Right ventricle myocardium inferior (tissue), 1 donor: ENCODE data around the gene IVD. TPM values are rescaled to one million over a fixed set of nuclear protein-coding genes. Genes with fewer than 3 reads are reported as not detected.

Experiments
- ATAC-seq: fragments of 200-7000 bp; cut with Tn5 transposase; one replicate; pipeline ENCODE4 v1.9.1; 2020; ENCODE audit warnings: mild to moderate bottlenecking, moderate library complexity
- DNase-seq: peaks from one replicate; pipeline ENCODE4 v3.0.0; 2021; ENCODE audit errors: missing footprints
- intact Hi-C: fragments of 100-400 bp; cut with DNase I; formaldehyde crosslinking; loops from one replicate; pipeline ENCODE4 v1.11.0; 2022
- total RNA-seq: library from RNA; stranded (reverse); fragmentation: NEBNext Ultra II Directional; extraction: Animal tissue kit (Norgen Biotek cat#: 25700); gene quantifications from one replicate; pipeline ENCODE4 v1.2.1, GENCODE V29; 2021
- donor health status: DM: no; HTN: yes; CAD: no; lungs with severe emphysema.

Gene IVD
- total RNA-seq, 1 donor from 2014 or later, result 88.6 TPM

GRCh38 chr15:40430271-40430805 is 24.7 kb downstream of the IVD start:
- DNase-seq (no peak), ATAC-seq (no peak)
- intact Hi-C loops, result no loop called here

GRCh38 chr15:40435023-40435709 is 29.6 kb downstream of the IVD start:
- intact Hi-C loops, result no loop called here
- ATAC-seq, result no peak
- no peak for DNase-seq

GRCh38 chr15:40435710-40436089 is 30.1 kb downstream of the IVD start:
- DNase-seq, result no peak
- no peak for ATAC-seq
- intact Hi-C loops, result no loop called here

- intact Hi-C loops, result no loop called here
- ATAC-seq, result no peak
- DNase-seq, result no peak
Observed at GRCh38 chr15:40436116-40436891, 30.7 kb downstream of the IVD start.

GRCh38 chr15:40436892-40437751 is 31.5 kb downstream of the IVD start:
- DNase-seq (no peak), ATAC-seq (no peak)
- intact Hi-C loops, result no loop called here

- DNase-seq (no peak), ATAC-seq (no peak)
- intact Hi-C loops, result no loop called here
Observed at GRCh38 chr15:40437752-40438687, 32.4 kb downstream of the IVD start.

- intact Hi-C loops, result no loop called here
- no peak for DNase-seq
- ATAC-seq, result no peak
Observed at GRCh38 chr15:40438712-40439111, 33.1 kb downstream of the IVD start.

GRCh38 chr15:40439461-40439959 is 33.9 kb downstream of the IVD start:
- intact Hi-C loops, result no loop called here
- ATAC-seq, result no peak

GRCh38 chr15:40439960-40440742 is 34.6 kb downstream of the IVD start:
- intact Hi-C loops, result loop anchor here (2.0 kb wide), 1 partner anchor 67 kb away; no protein-coding TSS in a partner anchor
- ATAC-seq (peak; percentile 21), DNase-seq (no peak)

More at GRCh38 chr15:40439461-40439959, 33.9 kb downstream of the IVD start:
- DNase-seq, result no peak

GRCh38 chr15:40440743-40441564 is 35.4 kb downstream of the IVD start, which contains the start of gene BAHD1:
TSS of gene BAHD1 (plus strand) at chr15:40440953. CDS start at chr15:40458465, 17,512 bp downstream.
- intact Hi-C loops, result loop anchor here (2.0 kb wide), 1 partner anchor 66 kb away; no protein-coding TSS in a partner anchor
- ATAC-seq (peak; percentile 92), DNase-seq (peak; percentile 98)

- intact Hi-C loops, result loop anchor here (2.0 kb wide), 1 partner anchor 65 kb away; no protein-coding TSS in a partner anchor
- ATAC-seq (no peak), DNase-seq (no peak)
Observed at GRCh38 chr15:40441565-40442531, 36.3 kb downstream of the IVD start.

- intact Hi-C loops, result no loop called here
- ATAC-seq, result no peak
- no peak for DNase-seq
Observed at GRCh38 chr15:40443255-40443654, 37.7 kb downstream of the IVD start.

GRCh38 chr15:40443846-40444245 is 38.3 kb downstream of the IVD start:
- DNase-seq, result no peak
- ATAC-seq, result no peak
- intact Hi-C loops, result loop anchor here (2.0 kb wide), 1 partner anchor 29 kb away; no protein-coding TSS in a partner anchor

- intact Hi-C loops, result loop anchor here (2.0 kb wide), 1 partner anchor 28 kb away; no protein-coding TSS in a partner anchor
Observed at GRCh38 chr15:40444736-40445135, 39.1 kb downstream of the IVD start.

GRCh38 chr15:40445421-40445922 is 39.9 kb downstream of the IVD start:
- no peak for ATAC-seq
- intact Hi-C loops, result loop anchor here (2.0 kb wide), 1 partner anchor 27 kb away; no protein-coding TSS in a partner anchor
- DNase-seq, result no peak

More at GRCh38 chr15:40444736-40445135, 39.1 kb downstream of the IVD start:
- no peak for ATAC-seq
- DNase-seq, result no peak
